ENCODE results near the gene CEMIP. TPM values are rescaled to one million over a fixed set of nuclear protein-coding genes. Genes with fewer than 3 reads are reported as not detected.

CEMIP gene
- total and polyA plus RNA-seq, 2 of the 13 experiments (the other 11 are each of a cell fraction or from before 2014, with no cell fraction given), result 4.3 to 28.5 TPM

DNA sequence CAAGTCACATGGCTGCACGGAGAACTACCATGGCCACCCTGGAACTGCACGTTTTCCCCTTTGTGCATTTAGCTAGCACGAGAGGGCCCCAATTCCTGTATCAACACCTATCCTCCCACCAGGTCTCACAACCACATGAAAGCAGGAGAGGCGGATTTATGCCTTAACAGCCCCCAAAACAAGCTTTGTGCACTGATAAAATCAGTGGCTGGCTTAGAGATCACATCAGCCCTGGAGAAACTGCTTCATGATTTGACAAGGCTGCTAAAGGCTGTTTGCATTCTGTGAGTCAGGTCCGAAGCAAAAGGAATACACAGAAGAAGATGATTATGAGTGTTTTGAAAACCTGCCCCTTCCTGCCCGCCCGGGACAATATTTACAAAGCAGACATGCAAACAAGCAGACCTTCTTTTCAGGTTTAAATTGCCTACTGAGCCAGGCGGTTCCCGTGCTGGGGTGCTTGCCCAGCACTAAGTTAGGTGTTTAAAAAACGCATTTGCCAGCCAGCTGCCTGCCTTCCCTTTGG, 25.9 kb downstream of the CEMIP start (continued):
- TF ChIP-seq BCL3 (CRISPR knock-in tag; IDR thresholded peaks at IDR 0.05) (no peak), ZNF3 (CRISPR knock-in tag; IDR thresholded peaks at IDR 0.05) (no peak), ZBTB43 (CRISPR knock-in tag; conservative IDR thresholded peaks at IDR 0.05) (no peak), MYNN (CRISPR knock-in tag; IDR thresholded peaks at IDR 0.05; ENCODE audit: low read depth) (no peak), ZNF333 (CRISPR knock-in tag; IDR thresholded peaks at IDR 0.05; ENCODE audit: borderline replicate concordance) (no peak), ZNF589 (CRISPR knock-in tag; conservative IDR thresholded peaks at IDR 0.05) (no peak), ZNF784 (CRISPR knock-in tag; IDR thresholded peaks at IDR 0.05; ENCODE audit: borderline replicate concordance) (no peak), ZNF563 (CRISPR knock-in tag; IDR thresholded peaks at IDR 0.05) (no peak), ZC3H4 (CRISPR knock-in tag; IDR thresholded peaks at IDR 0.05; ENCODE audit: borderline replicate concordance) (no peak), MBNL3 (CRISPR knock-in tag; conservative IDR thresholded peaks at IDR 0.05) (no peak), ZNF337 (CRISPR knock-in tag; IDR thresholded peaks at IDR 0.05; ENCODE audit: borderline replicate concordance, low read depth) (no peak), SMAD9 (CRISPR knock-in tag; IDR thresholded peaks at IDR 0.05) (no peak), EZH2 (conservative IDR thresholded peaks at IDR 0.05; ENCODE audit: low read depth, low read length) (no peak), EED (CRISPR knock-in tag; IDR thresholded peaks at IDR 0.05) (no peak), ZNF558 (CRISPR knock-in tag; IDR thresholded peaks at IDR 0.05; ENCODE audit: borderline replicate concordance) (no peak), NONO (IDR thresholded peaks at IDR 0.05) (no peak), NONO (CRISPR knock-in tag; conservative IDR thresholded peaks at IDR 0.05) (peak; percentile 51; the same call in 1 of the 2 replicates), TCF7L2 (IDR thresholded peaks at IDR 0.05; ENCODE audit: low read depth, low read length) (peak; percentile 97), MAF1 (CRISPR knock-in tag; IDR thresholded peaks at IDR 0.05; ENCODE audit: borderline replicate concordance) (no peak), MEIS1 (CRISPR knock-in tag; IDR thresholded peaks at IDR 0.05; ENCODE audit: borderline replicate concordance) (peak; percentile 80; the same call in 1 of the 2 replicates), CENPBD1 (CRISPR knock-in tag; IDR thresholded peaks at IDR 0.05; ENCODE audit: borderline replicate concordance, low read depth) (no peak), ZBTB42 (CRISPR knock-in tag; IDR thresholded peaks at IDR 0.05) (no peak), GFI1 (CRISPR knock-in tag; IDR thresholded peaks at IDR 0.05; ENCODE audit: borderline replicate concordance) (peak; percentile 93), ELF4 (CRISPR knock-in tag; IDR thresholded peaks at IDR 0.05; ENCODE audit: borderline replicate concordance) (no peak)
- TF ChIP-seq, protein P1, sequence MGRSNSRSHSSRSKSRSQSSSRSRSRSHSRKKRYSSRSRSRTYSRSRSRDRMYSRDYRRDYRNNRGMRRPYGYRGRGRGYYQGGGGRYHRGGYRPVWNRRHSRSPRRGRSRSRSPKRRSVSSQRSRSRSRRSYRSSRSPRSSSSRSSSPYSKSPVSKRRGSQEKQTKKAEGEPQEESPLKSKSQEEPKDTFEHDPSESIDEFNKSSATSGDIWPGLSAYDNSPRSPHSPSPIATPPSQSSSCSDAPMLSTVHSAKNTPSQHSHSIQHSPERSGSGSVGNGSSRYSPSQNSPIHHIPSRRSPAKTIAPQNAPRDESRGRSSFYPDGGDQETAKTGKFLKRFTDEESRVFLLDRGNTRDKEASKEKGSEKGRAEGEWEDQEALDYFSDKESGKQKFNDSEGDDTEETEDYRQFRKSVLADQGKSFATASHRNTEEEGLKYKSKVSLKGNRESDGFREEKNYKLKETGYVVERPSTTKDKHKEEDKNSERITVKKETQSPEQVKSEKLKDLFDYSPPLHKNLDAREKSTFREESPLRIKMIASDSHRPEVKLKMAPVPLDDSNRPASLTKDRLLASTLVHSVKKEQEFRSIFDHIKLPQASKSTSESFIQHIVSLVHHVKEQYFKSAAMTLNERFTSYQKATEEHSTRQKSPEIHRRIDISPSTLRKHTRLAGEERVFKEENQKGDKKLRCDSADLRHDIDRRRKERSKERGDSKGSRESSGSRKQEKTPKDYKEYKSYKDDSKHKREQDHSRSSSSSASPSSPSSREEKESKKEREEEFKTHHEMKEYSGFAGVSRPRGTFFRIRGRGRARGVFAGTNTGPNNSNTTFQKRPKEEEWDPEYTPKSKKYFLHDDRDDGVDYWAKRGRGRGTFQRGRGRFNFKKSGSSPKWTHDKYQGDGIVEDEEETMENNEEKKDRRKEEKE (IDR thresholded peaks at IDR 0.05), result no peak
